ENCODE measurements around the gene PDE4B. TPM values are rescaled to one million over a fixed set of nuclear protein-coding genes. Genes with fewer than 3 reads are reported as not detected.

The PDE4B gene
- polyA plus RNA-seq, 1 donor: 9.3 TPM

DNA sequence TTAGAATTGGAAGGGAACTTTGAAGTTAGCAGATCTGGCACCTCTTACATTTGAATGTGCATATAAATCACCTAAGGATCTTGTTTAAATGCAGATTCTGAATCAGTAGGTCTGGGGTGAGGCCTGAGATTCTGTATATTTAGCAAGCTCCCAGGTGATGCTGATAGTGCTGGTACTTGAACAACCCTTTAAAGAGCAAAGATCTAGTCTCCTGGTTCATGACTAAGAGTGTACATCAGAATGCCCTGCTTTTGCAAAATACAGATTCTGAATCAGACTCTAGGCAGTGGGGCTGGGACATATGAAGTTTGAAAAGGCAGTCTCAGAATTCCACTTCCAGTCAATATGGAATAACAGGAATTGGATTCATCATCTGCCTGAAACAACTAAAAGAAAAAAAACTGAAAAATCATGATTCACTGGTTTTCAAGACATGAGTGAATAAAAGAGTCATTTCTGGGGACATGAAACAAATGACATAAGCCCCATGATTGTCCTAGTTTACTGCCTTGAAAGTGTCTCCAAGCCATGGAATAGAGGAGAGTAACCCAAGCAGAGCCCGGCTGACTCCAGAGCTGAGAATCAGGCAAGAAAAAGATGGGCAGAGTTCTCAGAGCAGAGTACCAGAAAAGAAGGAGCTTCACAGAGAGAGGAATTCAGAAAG, 591.7 kb downstream of the PDE4B start:
- no peak overlapping the region for H3K4me3 ChIP-seq (ENCODE audit: low read length)
- DNase-seq: no peak
- H3K9me3 ChIP-seq (ENCODE audit: control insufficient read depth, low read depth, low read length): no peaks in the 10 kb centered on the region
- H3K27me3 ChIP-seq (ENCODE audit: control insufficient read depth, insufficient read depth, low read length): no peaks in the 10 kb centered on the region
- no peaks in the 10 kb centered on the region for H3K4me1 ChIP-seq (ENCODE audit: control insufficient read depth, insufficient read depth, low read length)
- H3K36me3 ChIP-seq (ENCODE audit: control insufficient read depth, insufficient read depth, low read length): no peaks in the 10 kb centered on the region
- H3K27ac ChIP-seq (ENCODE audit: low read length): no peak overlapping the region
- WGBS (ENCODE audit: insufficient coverage, low lambda C conversion rate): no CpG with 5 or more reads among the region's 1 CpG

DNA sequence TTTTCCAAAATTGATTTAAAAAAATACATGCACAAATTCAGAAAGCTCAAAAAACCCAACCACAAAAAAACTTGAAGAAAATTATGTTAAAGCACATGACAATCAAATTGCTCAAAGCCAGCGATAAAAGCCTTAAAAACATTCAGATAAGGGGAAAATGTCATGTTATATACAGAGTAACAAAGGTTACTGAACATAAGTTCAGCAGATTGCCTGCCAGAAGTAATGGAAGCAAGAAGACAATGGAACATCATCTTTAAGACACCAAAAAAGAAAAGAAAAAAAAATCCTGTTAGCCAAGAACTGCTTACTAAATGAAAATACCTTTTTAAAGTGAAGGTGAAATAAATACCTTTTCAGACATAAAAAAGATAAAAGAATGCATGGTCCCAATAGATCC, 594.0 kb downstream of the PDE4B start:
- no peaks in the 10 kb centered on the region for H3K27me3 ChIP-seq (ENCODE audit: control insufficient read depth, insufficient read depth, low read length)
- 75% methylated on average over 1 of the region's 1 CpG for WGBS (ENCODE audit: insufficient coverage, low lambda C conversion rate)
- H3K27ac ChIP-seq (ENCODE audit: low read length): no peak overlapping the region
- H3K9me3 ChIP-seq (ENCODE audit: control insufficient read depth, low read depth, low read length): no peaks in the 10 kb centered on the region
- no peaks in the 10 kb centered on the region for H3K4me1 ChIP-seq (ENCODE audit: control insufficient read depth, insufficient read depth, low read length)
- H3K4me3 ChIP-seq (ENCODE audit: low read length): no peak overlapping the region
- no peak for DNase-seq
- H3K36me3 ChIP-seq (ENCODE audit: control insufficient read depth, insufficient read depth, low read length): no peaks in the 10 kb centered on the region

DNA sequence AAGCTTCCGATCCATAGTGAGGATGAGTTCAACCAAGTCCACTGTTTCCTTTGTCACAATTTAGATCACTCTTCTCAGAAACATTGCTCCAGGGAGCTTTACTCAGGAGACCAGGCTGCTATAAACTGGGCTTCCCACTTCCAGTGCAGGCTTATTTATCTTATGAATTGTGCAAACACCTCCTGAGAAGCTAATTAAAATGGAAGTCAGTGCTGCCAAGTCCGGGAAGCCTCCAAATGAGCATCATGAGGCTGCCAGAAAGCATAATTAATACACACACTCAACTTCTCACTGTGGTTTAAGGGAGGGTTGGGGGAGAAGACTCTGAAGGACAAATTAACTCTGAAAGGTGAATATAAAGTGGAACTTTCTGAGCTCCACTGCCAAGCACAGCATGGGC, 596.2 kb downstream of the PDE4B start:
- no peak for DNase-seq
- no peaks in the 10 kb centered on the region for H3K36me3 ChIP-seq (ENCODE audit: control insufficient read depth, insufficient read depth, low read length)
- H3K27me3 ChIP-seq (ENCODE audit: control insufficient read depth, insufficient read depth, low read length): no peaks in the 10 kb centered on the region
- no peaks in the 10 kb centered on the region for H3K9me3 ChIP-seq (ENCODE audit: control insufficient read depth, low read depth, low read length)
- H3K4me1 ChIP-seq (ENCODE audit: control insufficient read depth, insufficient read depth, low read length): no peaks in the 10 kb centered on the region
- H3K27ac ChIP-seq (ENCODE audit: low read length): no peak overlapping the region
- H3K4me3 ChIP-seq (ENCODE audit: low read length): no peak overlapping the region
- WGBS (ENCODE audit: insufficient coverage, low lambda C conversion rate): no CpG with 5 or more reads among the region's 2 CpGs

DNA sequence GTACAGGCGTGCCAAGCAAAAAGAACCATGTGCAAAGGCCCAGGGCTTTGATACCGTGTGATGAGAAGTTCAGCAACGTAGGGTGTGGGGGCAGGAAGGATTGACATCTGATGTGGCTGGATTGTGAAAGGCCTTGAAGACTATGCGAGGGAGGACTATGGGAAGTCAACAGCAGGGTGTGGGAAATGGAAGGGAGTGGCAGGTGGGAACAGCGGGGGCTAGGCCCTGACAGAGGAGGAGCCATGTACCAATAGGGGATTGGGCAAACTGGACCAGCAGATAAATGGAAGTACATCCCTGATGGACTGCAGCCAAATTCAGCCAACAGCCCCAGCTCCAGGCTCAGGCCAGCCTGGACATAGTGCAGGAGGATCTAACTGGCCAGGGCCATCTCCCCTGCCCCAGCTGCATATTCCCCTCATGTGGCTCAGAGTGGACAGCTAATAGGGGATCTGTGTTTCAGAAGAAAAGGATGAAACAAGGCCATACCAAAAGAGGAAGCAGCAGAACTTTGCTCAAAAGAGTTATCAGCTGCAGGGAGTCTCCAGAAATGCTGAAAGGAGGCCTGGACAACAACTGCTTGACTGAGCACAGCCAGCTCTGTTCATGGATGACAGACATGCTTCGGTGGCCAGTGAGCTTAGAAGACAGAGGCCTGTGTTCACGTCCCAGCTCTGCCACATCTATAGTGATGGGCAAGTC, 601.0 kb downstream of the PDE4B start:
- H3K4me3 ChIP-seq (ENCODE audit: low read length): no peak overlapping the region
- no peaks in the 10 kb centered on the region for H3K4me1 ChIP-seq (ENCODE audit: control insufficient read depth, insufficient read depth, low read length)
- no CpG with 5 or more reads among the region's 7 CpGs for whole genome bisulfite sequencing (ENCODE audit: insufficient coverage, low lambda C conversion rate)
- no peaks in the 10 kb centered on the region for H3K36me3 ChIP-seq (ENCODE audit: control insufficient read depth, insufficient read depth, low read length)
- H3K9me3 ChIP-seq (ENCODE audit: control insufficient read depth, low read depth, low read length): no peaks in the 10 kb centered on the region
- H3K27ac ChIP-seq (ENCODE audit: low read length): no peak overlapping the region
- no peak for DNase-seq
- H3K27me3 ChIP-seq (ENCODE audit: control insufficient read depth, insufficient read depth, low read length): no peaks in the 10 kb centered on the region

DNA sequence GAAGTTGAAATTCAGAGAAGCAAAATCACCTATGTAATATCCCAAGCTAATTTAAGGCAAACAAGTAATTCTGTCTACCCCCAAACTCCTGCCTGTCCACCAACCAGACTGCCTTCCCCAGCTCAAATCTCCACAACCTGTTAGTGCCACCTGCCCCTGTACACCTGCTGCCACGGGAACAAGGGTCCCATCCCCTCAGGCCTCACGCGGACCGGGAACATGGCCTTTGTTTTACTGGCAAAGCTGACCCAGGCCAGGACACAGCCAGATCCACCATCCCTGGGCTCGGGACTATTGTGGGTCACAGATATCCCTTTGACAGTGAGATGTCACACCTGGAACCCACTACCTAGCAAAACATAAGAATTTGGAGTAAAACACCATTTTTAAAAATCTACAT, 601.9 kb downstream of the PDE4B start:
- Histone ChIP-seq H3K27ac (ENCODE audit: low read length) (no peak overlapping the region), H3K36me3 (ENCODE audit: control insufficient read depth, insufficient read depth, low read length) (no peaks in the 10 kb centered on the region), H3K9me3 (ENCODE audit: control insufficient read depth, low read depth, low read length) (no peaks in the 10 kb centered on the region), H3K4me3 (ENCODE audit: low read length) (no peak overlapping the region), H3K27me3 (ENCODE audit: control insufficient read depth, insufficient read depth, low read length) (no peaks in the 10 kb centered on the region), H3K4me1 (ENCODE audit: control insufficient read depth, insufficient read depth, low read length) (no peaks in the 10 kb centered on the region)
- no CpG with 5 or more reads among the region's 5 CpGs for WGBS (ENCODE audit: insufficient coverage, low lambda C conversion rate)
- no peak for DNase-seq

DNA sequence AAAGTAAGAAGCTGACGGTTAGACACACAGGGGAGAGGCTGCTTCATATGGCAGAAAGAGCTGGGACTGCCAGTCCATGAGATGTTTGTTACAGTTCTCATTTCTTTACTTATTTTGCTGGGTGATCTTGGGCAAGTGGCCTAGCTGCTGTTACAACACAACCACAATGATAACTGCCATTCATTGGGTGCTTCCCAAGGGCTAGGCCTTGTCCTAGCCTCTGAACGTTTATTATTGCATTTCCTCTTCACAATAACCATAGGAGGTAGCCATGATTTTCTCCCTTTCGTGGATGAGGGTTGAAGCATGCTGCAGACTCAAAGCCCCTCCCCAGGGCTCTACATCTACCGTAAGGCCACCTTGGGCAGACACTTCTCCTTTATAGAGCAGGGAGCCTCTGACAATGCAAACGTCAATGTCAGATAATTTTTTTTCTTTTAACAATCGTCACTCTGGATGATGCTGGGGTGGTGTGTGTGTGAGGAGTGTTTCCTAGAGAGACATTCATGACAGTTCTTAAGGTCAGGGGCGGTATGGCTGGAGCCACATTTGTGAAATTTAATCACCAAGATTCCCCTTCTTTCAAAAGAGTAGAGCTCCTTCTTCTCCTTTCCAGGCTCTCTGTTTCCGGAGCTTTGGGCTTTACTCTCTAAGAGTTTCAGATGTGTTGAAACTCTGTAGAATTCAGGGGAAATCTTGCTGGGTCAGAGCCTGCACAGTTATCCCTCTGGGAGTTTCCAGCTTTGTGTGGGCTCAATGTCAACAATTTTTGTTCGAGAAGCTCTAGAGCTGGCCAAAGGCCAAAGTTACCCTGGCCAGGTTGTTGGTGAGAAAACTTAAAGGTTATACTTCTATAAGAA, 602.7 kb downstream of the PDE4B start:
- no peak for DNase-seq
- Histone ChIP-seq H3K27ac (ENCODE audit: low read length) (no peak overlapping the region), H3K36me3 (ENCODE audit: control insufficient read depth, insufficient read depth, low read length) (no peaks in the 10 kb centered on the region), H3K9me3 (ENCODE audit: control insufficient read depth, low read depth, low read length) (no peaks in the 10 kb centered on the region), H3K4me1 (ENCODE audit: control insufficient read depth, insufficient read depth, low read length) (no peaks in the 10 kb centered on the region), H3K4me3 (ENCODE audit: low read length) (no peak overlapping the region), H3K27me3 (ENCODE audit: control insufficient read depth, insufficient read depth, low read length) (no peaks in the 10 kb centered on the region)
- 100% methylated on average over 1 of the region's 9 CpGs for WGBS (ENCODE audit: insufficient coverage, low lambda C conversion rate)

DNA sequence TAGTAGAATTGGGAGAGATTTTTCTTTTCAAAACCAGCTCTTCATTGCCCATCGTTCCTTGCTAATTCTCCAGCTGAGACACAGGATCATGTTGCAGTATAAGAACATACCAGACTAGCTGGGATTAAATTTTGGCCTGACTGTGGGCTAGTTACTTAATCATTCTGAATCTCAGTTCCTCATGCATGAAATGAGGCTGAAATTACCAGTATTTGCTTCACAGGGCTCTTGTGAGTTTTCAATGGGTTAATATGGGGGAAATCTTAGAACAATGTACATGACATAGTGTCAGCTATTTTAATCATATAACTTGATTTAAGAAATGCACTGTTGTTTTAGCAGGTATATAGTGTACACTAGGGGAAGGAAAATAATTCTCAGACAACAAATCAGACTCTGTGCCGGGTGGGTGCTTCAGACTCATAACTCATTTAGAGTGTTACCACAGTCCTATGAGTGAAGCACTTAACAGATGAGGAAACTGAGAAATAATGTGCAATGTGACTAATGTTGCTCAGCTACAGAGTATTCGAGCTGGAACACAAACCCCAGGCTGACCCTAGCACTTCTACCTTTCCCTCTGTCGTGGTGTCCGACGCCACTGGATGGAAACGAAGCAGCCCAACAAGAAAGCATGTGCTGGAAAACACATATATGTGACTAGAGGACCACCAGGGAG, 603.7 kb downstream of the PDE4B start:
- no peak for DNase-seq
- H3K27ac ChIP-seq (ENCODE audit: low read length): no peak overlapping the region
- 60% methylated on average over 2 of the region's 7 CpGs for WGBS (ENCODE audit: insufficient coverage, low lambda C conversion rate)
- H3K4me1 ChIP-seq (ENCODE audit: control insufficient read depth, insufficient read depth, low read length): no peaks in the 10 kb centered on the region
- no peaks in the 10 kb centered on the region for H3K27me3 ChIP-seq (ENCODE audit: control insufficient read depth, insufficient read depth, low read length)
- no peaks in the 10 kb centered on the region for H3K9me3 ChIP-seq (ENCODE audit: control insufficient read depth, low read depth, low read length)
- H3K4me3 ChIP-seq (ENCODE audit: low read length): no peak overlapping the region
- no peaks in the 10 kb centered on the region for H3K36me3 ChIP-seq (ENCODE audit: control insufficient read depth, insufficient read depth, low read length)

DNA sequence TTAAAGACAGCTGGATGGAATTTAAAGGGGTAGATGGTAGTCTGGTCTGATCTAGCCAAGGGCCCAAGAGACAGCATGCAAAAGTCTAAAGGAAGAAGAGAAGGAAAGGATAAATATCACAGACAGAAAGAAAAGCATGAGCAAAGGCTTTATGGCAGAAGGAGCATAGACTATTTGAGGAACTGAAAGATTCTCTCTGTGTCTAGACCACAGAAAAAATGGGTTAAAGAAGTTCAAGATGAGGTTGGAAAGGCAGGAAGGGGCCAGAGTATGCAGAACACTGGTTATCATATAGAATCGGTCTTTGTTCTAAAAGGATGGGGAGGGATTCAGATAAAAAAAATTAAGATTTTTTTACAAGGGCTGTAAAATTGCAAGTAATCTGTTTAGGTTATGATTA, 604.5 kb downstream of the PDE4B start:
- Histone ChIP-seq H3K9me3 (ENCODE audit: control insufficient read depth, low read depth, low read length) (no peaks in the 10 kb centered on the region), H3K4me1 (ENCODE audit: control insufficient read depth, insufficient read depth, low read length) (no peaks in the 10 kb centered on the region), H3K27ac (ENCODE audit: low read length) (no peak overlapping the region), H3K36me3 (ENCODE audit: control insufficient read depth, insufficient read depth, low read length) (no peaks in the 10 kb centered on the region), H3K27me3 (ENCODE audit: control insufficient read depth, insufficient read depth, low read length) (no peaks in the 10 kb centered on the region), H3K4me3 (ENCODE audit: low read length) (no peak overlapping the region)
- WGBS (ENCODE audit: insufficient coverage, low lambda C conversion rate): 100% methylated on average over 1 of the region's 1 CpG
- DNase-seq: no peak

DNA sequence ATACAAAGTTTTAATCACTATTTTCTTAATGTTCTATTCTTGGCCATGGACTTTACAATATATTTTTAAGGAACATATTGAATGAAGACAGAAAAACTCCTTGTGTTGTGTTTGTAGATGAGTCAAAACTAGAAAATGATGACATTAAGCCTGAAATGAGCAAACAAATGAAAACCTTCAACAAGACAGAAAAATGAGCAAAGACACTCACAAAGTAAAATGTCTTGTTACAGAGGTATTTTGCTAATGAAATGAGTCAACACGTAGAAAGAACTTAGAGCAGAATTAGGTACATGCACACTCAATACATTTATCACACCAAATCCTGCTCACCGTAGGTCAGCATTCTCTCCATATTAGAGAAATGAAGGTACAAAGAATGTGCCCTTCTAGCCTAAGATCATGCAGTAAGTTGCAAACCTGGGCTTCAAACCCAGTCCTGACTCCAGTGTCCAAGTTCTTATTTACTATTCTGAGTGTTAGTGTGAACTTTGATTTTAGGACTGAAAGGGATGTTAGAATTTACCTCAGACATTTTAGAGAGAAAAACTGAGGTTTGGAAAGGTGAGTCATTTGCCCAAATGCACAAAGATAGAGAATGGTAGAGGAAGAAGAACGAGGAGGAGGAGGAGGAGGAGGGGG, 607.3 kb downstream of the PDE4B start:
- WGBS (ENCODE audit: insufficient coverage, low lambda C conversion rate): no CpG with 5 or more reads among the region's 3 CpGs
- H3K27me3 ChIP-seq (ENCODE audit: control insufficient read depth, insufficient read depth, low read length): no peaks in the 10 kb centered on the region
- no peak overlapping the region for H3K27ac ChIP-seq (ENCODE audit: low read length)
- H3K36me3 ChIP-seq (ENCODE audit: control insufficient read depth, insufficient read depth, low read length): no peaks in the 10 kb centered on the region
- H3K4me3 ChIP-seq (ENCODE audit: low read length): no peak overlapping the region
- H3K4me1 ChIP-seq (ENCODE audit: control insufficient read depth, insufficient read depth, low read length): no peaks in the 10 kb centered on the region
- no peak for DNase-seq
- H3K9me3 ChIP-seq (ENCODE audit: control insufficient read depth, low read depth, low read length): no peaks in the 10 kb centered on the region

DNA sequence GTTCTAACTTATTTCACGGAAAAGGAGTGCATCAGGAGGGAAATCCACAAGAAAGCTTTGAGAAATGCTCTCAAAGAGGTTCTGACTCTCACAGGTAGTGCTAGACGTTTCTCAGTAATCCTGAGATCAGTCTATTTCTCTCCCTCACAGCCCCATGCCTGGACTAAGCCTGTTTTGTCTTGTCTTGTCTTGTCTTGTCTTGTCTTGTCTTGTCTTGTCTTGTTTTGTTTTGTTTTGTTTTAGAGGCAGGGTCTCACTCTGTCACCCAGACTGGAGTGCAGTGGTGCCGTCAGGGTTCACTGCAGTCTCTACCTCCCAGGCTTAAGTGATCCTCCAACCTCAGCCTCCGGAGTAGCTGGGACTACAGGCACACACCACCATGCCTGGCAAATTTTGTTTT, 608.0 kb downstream of the PDE4B start:
- Histone ChIP-seq H3K36me3 (ENCODE audit: control insufficient read depth, insufficient read depth, low read length) (no peaks in the 10 kb centered on the region), H3K9me3 (ENCODE audit: control insufficient read depth, low read depth, low read length) (no peaks in the 10 kb centered on the region), H3K27me3 (ENCODE audit: control insufficient read depth, insufficient read depth, low read length) (no peaks in the 10 kb centered on the region), H3K4me3 (ENCODE audit: low read length) (no peak overlapping the region), H3K27ac (ENCODE audit: low read length) (no peak overlapping the region), H3K4me1 (ENCODE audit: control insufficient read depth, insufficient read depth, low read length) (no peaks in the 10 kb centered on the region)
- WGBS (ENCODE audit: insufficient coverage, low lambda C conversion rate): 60% methylated on average over 1 of the region's 4 CpGs
- no peak for DNase-seq
